Central memory CD8-positive, alpha-beta T cell (primary cell): Measurements from ENCODE around the gene MAMDC2.
A peak's percentile ranks its signal among the peaks of the same experiment; 100 is the strongest.
"Not testable (repeated sequence)": the region's sequence is repeated elsewhere in the genome, so short reads cannot be mapped to it uniquely, and the experiment has no call there.

Experiments used
- ATAC-seq: fragments of 150-1000 bp; cut with Tn5 transposase; replicated peaks from 2 replicates; pipeline ENCODE4 v1.10.0; 2022; ENCODE audit warnings: mild to moderate bottlenecking, moderate FRiP score, moderate number of reproducible peaks; ENCODE audit not compliant: poor library complexity, severe bottlenecking; ENCODE audit errors: extremely low read depth
- DNase-seq, 2 donors: peaks; one replicate each; pipeline ENCODE4 v3.0.0; 2021; ENCODE audit warnings: low spot score in 2 of 2
- H3K27ac Mint-ChIP-seq: one replicate; pipeline ENCODE4 v1.8.0; 2022; ENCODE audit warnings: low read depth, mild to moderate bottlenecking, moderate library complexity, mixed read lengths
- H3K27me3 Mint-ChIP-seq: one replicate; pipeline ENCODE4 v1.8.0; 2022; ENCODE audit warnings: mixed read lengths
- H3K36me3 Mint-ChIP-seq: one replicate; pipeline ENCODE4 v1.8.0; 2022; ENCODE audit warnings: mild to moderate bottlenecking, moderate library complexity, mixed read lengths; ENCODE audit not compliant: insufficient read depth
- H3K4me1 Mint-ChIP-seq: one replicate; pipeline ENCODE4 v1.8.0; 2022; ENCODE audit warnings: mixed read lengths
- H3K4me3 Mint-ChIP-seq: one replicate; pipeline ENCODE4 v1.8.0; 2022; ENCODE audit warnings: mild to moderate bottlenecking, moderate library complexity, mixed read lengths
- H3K9me3 Mint-ChIP-seq: one replicate; pipeline ENCODE4 v1.8.0; 2022; ENCODE audit warnings: mixed read lengths

The MAMDC2 gene

GRCh38 chr9:70228611-70229010 is 185.0 kb downstream of the MAMDC2 start:
- Mint-ChIP-seq H3K36me3 (no peaks in the 10 kb centered on the region), H3K27ac (no peak overlapping the region), H3K9me3 (no peaks in the 10 kb centered on the region), H3K4me1 (no peaks in the 10 kb centered on the region), H3K4me3 (no peak overlapping the region), H3K27me3 (peaks cover 14% of the 10 kb centered on the region)
- DNase-seq (no peak), ATAC-seq (no peak)

- ATAC-seq (no peak), DNase-seq (no peak)
- Mint-ChIP-seq H3K9me3 (no peaks in the 10 kb centered on the region), H3K27me3 (peaks cover 18% of the 10 kb centered on the region), H3K4me1 (no peaks in the 10 kb centered on the region), H3K4me3 (no peak overlapping the region), H3K27ac (no peak overlapping the region), H3K36me3 (no peaks in the 10 kb centered on the region)
Observed at GRCh38 chr9:70229026-70229425, 185.4 kb downstream of the MAMDC2 start.

- DNase-seq (no peak), ATAC-seq (no peak)
- Mint-ChIP-seq H3K27me3 (peaks cover 20% of the 10 kb centered on the region), H3K9me3 (no peaks in the 10 kb centered on the region), H3K36me3 (no peaks in the 10 kb centered on the region), H3K4me3 (no peak overlapping the region), H3K4me1 (no peaks in the 10 kb centered on the region), H3K27ac (no peak overlapping the region)
Observed at GRCh38 chr9:70229579-70229978, 185.9 kb downstream of the MAMDC2 start.

GRCh38 chr9:70232476-70232875 is 188.8 kb downstream of the MAMDC2 start:
- no peaks in the 10 kb centered on the region for H3K4me1 Mint-ChIP-seq
- H3K27ac Mint-ChIP-seq, result no peak overlapping the region
- DNase-seq (no peak), ATAC-seq (no peak)
- H3K9me3 Mint-ChIP-seq, result no peaks in the 10 kb centered on the region
- H3K4me3 Mint-ChIP-seq, result no peak overlapping the region
- H3K36me3 Mint-ChIP-seq, result no peaks in the 10 kb centered on the region
- H3K27me3 Mint-ChIP-seq, result peaks cover 31% of the 10 kb centered on the region

- peaks cover 34% of the 10 kb centered on the region for H3K27me3 Mint-ChIP-seq
- ATAC-seq, DNase-seq, H3K36me3 Mint-ChIP-seq, H3K4me3 Mint-ChIP-seq, H3K4me1 Mint-ChIP-seq, H3K9me3 Mint-ChIP-seq, H3K27ac Mint-ChIP-seq: not testable (repeated sequence)
Observed at GRCh38 chr9:70234208-70234607, 190.6 kb downstream of the MAMDC2 start.

- not testable (repeated sequence) for H3K9me3 Mint-ChIP-seq, DNase-seq, H3K4me1 Mint-ChIP-seq, H3K36me3 Mint-ChIP-seq, H3K4me3 Mint-ChIP-seq, H3K27ac Mint-ChIP-seq, ATAC-seq
- peaks cover 40% of the 10 kb centered on the region for H3K27me3 Mint-ChIP-seq
Observed at GRCh38 chr9:70245952-70246351, 202.3 kb downstream of the MAMDC2 start.

- Mint-ChIP-seq H3K9me3 (no peaks in the 10 kb centered on the region), H3K36me3 (no peaks in the 10 kb centered on the region), H3K27me3 (no peaks in the 10 kb centered on the region), H3K4me1 (no peaks in the 10 kb centered on the region), H3K4me3 (no peak overlapping the region), H3K27ac (no peak overlapping the region)
- ATAC-seq (no peak), DNase-seq (no peak)
Observed at GRCh38 chr9:70250221-70250620, 206.6 kb downstream of the MAMDC2 start.

- Mint-ChIP-seq H3K27me3 (no peaks in the 10 kb centered on the region), H3K9me3 (no peaks in the 10 kb centered on the region), H3K36me3 (peaks cover 9% of the 10 kb centered on the region), H3K4me1 (peaks cover 24% of the 10 kb centered on the region), H3K4me3 (no peak overlapping the region), H3K27ac (no peak overlapping the region)
- no peak for ATAC-seq
- DNase-seq, result no peak
Observed at GRCh38 chr9:70255486-70255885, 211.8 kb downstream of the MAMDC2 start.

- peaks cover 12% of the 10 kb centered on the region for H3K36me3 Mint-ChIP-seq
- H3K4me3 Mint-ChIP-seq, result no peak overlapping the region
- H3K27me3 Mint-ChIP-seq, result no peaks in the 10 kb centered on the region
- H3K4me1 Mint-ChIP-seq, result peaks cover 30% of the 10 kb centered on the region
- ATAC-seq (no peak), DNase-seq (no peak)
- H3K27ac Mint-ChIP-seq, result no peak overlapping the region
- no peaks in the 10 kb centered on the region for H3K9me3 Mint-ChIP-seq
Observed at GRCh38 chr9:70256123-70256551, 212.5 kb downstream of the MAMDC2 start.

- Mint-ChIP-seq H3K4me3 (peak overlapping the region; percentile 90), H3K27me3 (no peaks in the 10 kb centered on the region), H3K27ac (peak overlapping the region; percentile 97), H3K36me3 (peaks cover 12% of the 10 kb centered on the region), H3K4me1 (peaks cover 44% of the 10 kb centered on the region), H3K9me3 (no peaks in the 10 kb centered on the region)
- no peak for ATAC-seq
- no peak for DNase-seq
Observed at GRCh38 chr9:70257502-70257901, 213.9 kb downstream of the MAMDC2 start.

- H3K27ac Mint-ChIP-seq, result peak overlapping the region; percentile 97
- H3K36me3 Mint-ChIP-seq, result peaks cover 12% of the 10 kb centered on the region
Observed at GRCh38 chr9:70257991-70258691, 214.5 kb downstream of the MAMDC2 start.

GRCh38 chr9:70258692-70259511 is 215.3 kb downstream of the MAMDC2 start, which contains the start of gene SMC5:
TSS of gene SMC5 (plus strand) at chr9:70258978. CDS start at chr9:70259079, 101 bp downstream.
- Mint-ChIP-seq H3K4me3 (peak within 1 kb of the TSS; percentile 90), H3K27me3 (no peaks in the 10 kb centered on the region), H3K27ac (peak within 1 kb of the TSS; percentile 97), H3K4me1 (peaks cover 49% of the 10 kb centered on the region), H3K36me3 (peaks cover 12% of the 10 kb centered on the region), H3K9me3 (no peaks in the 10 kb centered on the region)
- ATAC-seq (peak; percentile 88), DNase-seq (peak; percentile 85 to 87)

More at GRCh38 chr9:70257991-70258691, 214.5 kb downstream of the MAMDC2 start:
- Mint-ChIP-seq H3K4me3 (peak overlapping the region; percentile 90), H3K27me3 (no peaks in the 10 kb centered on the region), H3K4me1 (peaks cover 49% of the 10 kb centered on the region), H3K9me3 (no peaks in the 10 kb centered on the region)
- ATAC-seq, result peak; percentile 49
- DNase-seq, result no peak

- no peak for DNase-seq
- Mint-ChIP-seq H3K27me3 (no peaks in the 10 kb centered on the region), H3K36me3 (peaks cover 12% of the 10 kb centered on the region), H3K4me3 (peak overlapping the region; percentile 90), H3K9me3 (no peaks in the 10 kb centered on the region), H3K4me1 (peaks cover 49% of the 10 kb centered on the region), H3K27ac (peak overlapping the region; percentile 97)
- ATAC-seq, result no peak
Observed at GRCh38 chr9:70259512-70259802, 215.8 kb downstream of the MAMDC2 start.
